GM19193 (cell line): Measurements from ENCODE around the gene DPP9.

Experiments used
- POLR2A ChIP-seq: IDR thresholded peaks from 4 replicates; pipeline ENCODE4 v1.6.1; 2011; ENCODE audit not compliant: insufficient read depth, insufficient read length; ENCODE audit errors: extremely low read depth

Gene DPP9

GRCh38 chr19:4720037-4720700 lies 3.5 kb downstream of the DPP9 start:
- no peak for TF ChIP-seq POLR2A

DNA sequence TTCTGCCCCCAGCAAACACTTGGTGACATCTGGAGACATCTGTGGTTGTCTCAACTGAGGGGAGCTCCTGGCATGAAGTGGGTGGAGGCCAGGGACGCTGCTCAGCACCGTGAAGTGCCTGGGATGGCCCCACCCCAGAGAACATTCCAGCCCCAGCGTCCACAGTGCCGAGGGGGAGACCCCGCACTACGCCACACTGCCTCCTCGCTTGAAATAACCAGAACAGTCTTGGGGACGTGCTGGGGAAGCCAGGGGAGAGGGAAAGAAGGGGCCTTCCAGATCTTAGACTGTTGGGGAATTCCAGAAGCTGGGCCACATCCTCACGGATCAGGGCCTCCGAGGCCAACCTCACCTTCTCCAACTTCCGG lies 4.2 kb downstream of the DPP9 start:
- TF ChIP-seq POLR2A = no peak

- TF ChIP-seq POLR2A = no peak
These were observed 5.5 kb downstream of the DPP9 start for GRCh38 chr19:4717966-4718701.

- TF ChIP-seq POLR2A = no peak
These were observed 6.3 kb downstream of the DPP9 start for GRCh38 chr19:4717191-4717965.

GRCh38 chr19:4715529-4716221 lies 8.0 kb downstream of the DPP9 start:
- TF ChIP-seq POLR2A = no peak

DNA sequence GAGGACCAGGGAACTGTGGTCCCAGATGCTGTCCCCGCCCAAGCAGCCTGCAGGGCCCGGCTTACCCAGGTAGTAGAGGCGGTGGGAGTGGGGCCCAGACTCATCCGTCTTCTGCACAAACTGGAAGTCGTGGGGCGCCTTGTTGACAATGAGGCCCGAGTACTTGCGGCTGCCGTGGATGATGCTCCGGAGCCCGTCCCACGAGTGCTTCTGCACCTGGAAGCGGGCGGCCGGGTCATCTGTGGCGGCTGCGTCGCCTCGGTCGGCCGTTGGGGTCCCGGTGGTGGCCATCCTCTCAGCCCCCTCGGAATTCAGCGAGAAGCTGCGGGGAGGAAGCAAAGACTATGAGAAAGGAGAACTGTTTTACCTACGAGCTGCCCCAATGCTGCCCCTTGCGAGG lies 9.6 kb downstream of the DPP9 start:
- TF ChIP-seq POLR2A = no peak

DNA sequence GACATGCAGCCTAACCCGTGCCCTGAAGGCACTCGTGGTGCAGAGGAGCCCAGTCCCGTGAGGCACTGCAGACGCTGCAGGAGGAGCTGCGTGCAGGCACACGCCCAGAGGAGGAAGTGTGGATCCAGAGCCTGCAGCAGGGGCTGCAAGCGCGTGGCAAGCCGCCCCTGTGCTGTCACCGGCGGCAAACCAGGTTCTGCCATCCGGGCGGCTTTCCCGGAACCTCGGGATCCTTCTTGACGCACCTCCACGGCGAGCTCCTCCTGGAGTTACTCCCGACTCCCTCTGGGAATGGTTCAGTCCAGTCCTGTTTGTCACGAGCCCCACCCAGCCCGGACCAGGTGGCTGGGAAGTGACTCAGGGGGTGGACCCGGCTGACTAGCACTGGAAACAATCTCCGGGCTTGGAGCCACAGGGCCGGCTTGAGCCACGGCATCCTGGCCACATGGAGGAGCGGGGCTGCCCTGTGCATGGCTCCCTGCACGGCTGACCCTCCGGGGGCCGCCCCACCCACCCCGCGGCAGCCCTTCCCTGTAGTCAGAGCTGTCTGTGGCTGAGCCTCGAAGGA lies 10.2 kb downstream of the DPP9 start:
- TF ChIP-seq POLR2A = no peak

DNA sequence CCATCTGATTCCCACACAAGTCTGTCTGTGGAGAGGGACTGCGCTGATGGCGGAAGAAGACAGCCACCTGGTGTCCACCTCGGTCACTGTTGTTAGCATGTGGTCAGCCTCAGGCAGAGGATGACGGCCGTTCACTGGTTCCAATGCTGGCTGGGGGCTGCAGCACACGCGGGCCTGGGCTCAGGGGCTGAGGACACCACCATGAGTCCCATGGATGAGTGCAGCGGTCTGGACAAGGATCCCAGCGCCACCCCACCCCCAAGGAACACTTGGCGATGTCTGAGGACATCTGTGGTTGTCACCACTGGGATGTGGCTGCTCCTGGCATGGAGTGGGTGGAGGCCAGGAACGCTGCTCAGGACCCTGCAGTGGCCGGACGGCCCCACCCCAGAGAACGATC lies 10.9 kb downstream of the DPP9 start:
- TF ChIP-seq POLR2A = no peak

GRCh38 chr19:4711211-4711610 lies 12.4 kb downstream of the DPP9 start:
- no peak for TF ChIP-seq POLR2A

DNA sequence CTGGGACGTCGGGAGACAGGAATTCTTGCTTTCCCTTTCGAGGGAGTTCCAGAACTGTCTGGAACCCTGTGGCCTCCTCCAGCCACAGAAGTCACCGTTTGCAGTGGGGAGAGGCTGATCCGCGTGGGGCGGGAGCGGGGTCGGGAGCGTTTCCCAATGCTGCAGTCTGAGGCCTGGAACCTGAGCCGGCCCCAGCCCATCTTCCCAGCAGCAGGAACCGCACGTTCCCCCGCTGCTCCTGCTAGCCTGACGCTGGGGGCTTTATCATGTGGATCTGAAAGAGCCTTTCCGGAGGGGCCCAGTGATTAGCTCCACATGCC lies 13.4 kb downstream of the DPP9 start:
- TF ChIP-seq POLR2A = no peak

DNA sequence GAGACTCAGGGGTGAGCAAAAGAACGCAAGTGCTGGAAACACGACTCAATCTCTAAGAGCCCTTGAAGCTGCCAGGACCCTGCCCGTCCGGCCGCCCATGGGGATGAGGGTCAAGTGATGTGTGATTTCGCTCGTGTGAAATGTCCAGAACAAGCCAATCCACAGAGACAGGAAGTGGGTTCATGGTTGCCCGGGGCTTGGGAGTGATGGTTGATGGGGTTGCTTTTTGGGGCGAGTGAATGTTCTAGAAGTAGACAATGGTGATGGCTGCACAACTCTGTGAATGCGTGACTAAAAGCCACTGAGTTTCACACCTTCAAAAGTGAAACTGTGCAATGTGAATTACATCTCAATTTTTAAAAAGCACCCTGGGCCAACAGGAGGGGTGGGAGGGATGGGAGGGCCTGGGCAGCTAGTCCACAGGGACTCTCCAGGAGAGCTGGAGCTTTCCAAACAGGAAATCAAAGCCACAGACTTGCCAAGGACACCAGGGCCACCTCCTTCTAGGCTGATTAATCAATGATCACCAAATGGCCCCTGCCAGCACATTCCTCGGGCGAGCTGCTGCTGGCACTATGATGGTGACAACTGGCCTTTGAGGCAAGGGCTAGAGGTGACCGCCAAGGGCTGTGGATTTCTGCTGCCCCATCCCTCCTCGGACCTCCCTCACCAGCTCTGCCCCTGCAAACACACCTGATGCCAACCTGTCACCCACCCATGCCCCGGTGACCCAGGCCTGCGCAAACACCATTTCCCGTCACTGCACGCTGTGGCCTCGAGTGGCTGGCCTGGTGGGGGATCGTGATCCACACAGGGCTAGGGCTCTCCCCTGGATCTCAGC lies 14.0 kb downstream of the DPP9 start:
- no peak for TF ChIP-seq POLR2A

DNA sequence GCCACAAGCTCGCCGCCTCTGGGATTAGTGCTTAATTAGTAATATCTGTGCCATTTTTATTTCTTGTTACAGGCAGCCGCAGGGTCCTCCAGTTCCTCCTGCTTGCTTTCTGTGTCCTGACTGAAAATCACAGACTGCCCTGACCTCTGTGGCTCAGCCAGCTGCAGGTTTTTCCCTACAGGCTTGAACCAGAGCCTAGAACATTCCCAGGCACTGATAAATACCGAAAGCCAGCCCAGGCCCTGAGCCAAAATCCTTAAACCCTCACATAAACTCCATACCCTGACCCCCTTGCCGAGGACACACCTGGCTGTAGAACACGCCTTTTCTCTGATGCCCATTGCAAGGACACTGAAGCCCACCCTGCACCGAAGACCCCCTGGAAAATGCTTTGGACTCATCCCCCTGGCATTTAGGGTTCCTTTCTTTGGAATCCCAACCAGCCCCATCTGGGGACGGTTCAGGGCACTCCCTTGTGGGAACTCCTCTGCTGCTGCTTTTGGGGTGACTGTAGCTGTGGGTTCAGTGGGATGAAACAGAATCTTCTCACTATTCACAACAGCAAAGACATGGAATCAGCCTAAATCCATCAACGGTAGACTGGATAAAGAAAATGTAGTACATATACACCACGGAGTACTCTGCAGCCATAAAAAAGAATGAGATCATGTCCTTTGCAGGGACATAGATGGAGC lies 15.5 kb downstream of the DPP9 start:
- TF ChIP-seq POLR2A = no peak

DNA sequence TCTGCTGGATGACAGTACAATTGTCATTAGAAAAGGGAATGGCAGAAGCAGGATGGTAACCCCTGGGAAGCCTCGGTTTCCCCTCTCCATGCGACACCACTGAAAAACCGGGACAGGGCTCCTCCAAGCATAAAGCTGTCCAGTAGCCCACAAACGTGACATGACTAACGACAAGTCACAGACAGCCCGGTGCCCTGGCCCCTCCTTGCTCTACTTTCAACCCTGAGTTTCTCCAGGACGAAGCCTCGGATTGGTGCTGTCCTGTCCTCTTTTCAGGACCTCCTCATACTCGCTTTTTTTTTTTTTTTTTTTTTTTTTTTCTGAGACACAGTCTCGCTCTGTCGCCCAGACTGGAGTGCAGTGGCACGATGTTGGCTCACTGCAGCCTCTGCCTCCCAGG lies 16.3 kb downstream of the DPP9 start:
- TF ChIP-seq POLR2A = no peak

DNA sequence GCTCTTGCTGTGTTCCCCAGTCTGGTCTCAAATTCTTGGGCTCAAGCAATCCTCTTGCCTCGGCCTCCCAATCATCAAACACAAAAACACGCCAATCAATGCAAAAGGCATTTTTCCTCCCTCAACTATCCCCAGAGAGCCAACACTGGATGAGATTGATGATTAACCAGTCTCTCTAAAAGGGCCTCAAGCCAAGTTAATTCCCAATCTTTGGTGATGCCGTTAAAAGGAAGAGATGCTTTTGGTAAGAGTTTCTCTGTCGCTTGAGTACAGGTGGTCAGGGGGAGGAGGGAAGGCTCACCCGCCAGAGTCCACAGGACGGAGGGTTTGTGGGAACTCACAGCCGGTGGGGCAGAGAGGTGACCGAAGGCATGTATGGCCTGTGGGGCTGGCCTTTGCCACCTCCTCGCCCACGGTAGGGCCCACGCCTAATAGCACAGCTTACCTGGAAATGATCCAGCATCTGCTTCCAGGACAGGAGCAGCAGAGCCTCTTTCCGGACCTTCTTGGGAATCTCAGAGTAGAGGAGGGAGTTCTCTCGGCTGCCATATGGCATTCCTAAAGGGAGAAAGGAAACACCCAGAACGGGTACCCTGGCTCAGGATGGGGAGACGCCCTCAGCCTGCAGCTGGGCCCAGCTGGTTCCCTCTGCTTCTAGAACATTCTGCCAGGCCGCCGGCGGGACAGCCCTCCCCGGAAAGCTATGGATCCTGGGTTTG lies 18.1 kb downstream of the DPP9 start:
- TF ChIP-seq POLR2A = no peak

- TF ChIP-seq POLR2A = no peak
These were observed 19.3 kb downstream of the DPP9 start for GRCh38 chr19:4704317-4704673.
